H1 (cell line): ENCODE measurements around the gene LHFPL2. TPM values are rescaled to one million over a fixed set of nuclear protein-coding genes. Genes with fewer than 3 reads are reported as not detected.

ENCODE experiments used
- SRF ChIP-seq: IDR thresholded peaks from 2 replicates; pipeline ENCODE4 v1.6.1; 2011; ENCODE audit warnings: mild to moderate bottlenecking, low read depth, low read length, moderate library complexity
- polyA plus RNA-seq, 7 experiments: library from polyadenylated mRNA; depleted of rRNA in 3 of 7; stranded (reverse) in 5 of 7; unstranded in 2 of 7; fragments of >200 nt in 5 of 7; fragments of 200-250 nt in 2 of 7; gene quantifications; 1 replicate in 5 of 7; 2 replicates in 1 of 7; 4 replicates in 1 of 7; pipeline versions ENCODE4 v1.2.1 to v1.2.3, GENCODE V29; 2011 to 2013; ENCODE audit warnings: missing spikeins in 2 of 7, mixed read lengths in 2 of 7
- total RNA-seq: library from RNA; stranded (reverse); fragmentation: NEBNext Ultra II Directional; extraction: Animal tissue kit (Norgen Biotek cat#: 25700); gene quantifications from 2 replicates; pipeline ENCODE4 v1.2.1, GENCODE V29; 2021
- TF ChIP-seq, protein P1 (sequence below): IDR thresholded peaks from 2 replicates; pipeline ENCODE4 v1.6.1; 2011; ENCODE audit warnings: low read length, improper control_type of control experiment

The LHFPL2 gene
- total and polyA plus RNA-seq, 2 of the 8 experiments (the other 6 are each of a cell fraction or from before 2014, with no cell fraction given): 9.6 to 43.0 TPM

DNA sequence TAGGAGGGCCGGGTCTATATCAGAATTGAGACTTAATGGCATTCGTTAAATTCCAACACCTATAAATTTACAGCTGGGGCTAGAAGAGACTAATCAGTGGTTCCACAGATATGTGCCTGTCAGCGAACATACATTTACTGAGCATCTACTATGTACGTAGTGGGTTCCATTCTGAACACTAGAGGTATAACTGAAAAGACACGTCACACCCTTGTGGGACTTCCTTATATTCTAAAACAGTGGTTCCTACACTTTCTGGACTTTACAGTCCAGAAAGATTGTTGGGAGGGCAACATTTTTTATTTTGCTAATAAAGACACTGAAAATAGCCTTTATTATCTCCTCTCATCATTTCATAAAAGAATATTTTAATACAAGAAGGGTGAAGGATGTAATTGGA is 147.7 kb downstream of the LHFPL2 start (continued):
- TF ChIP-seq, protein P1, sequence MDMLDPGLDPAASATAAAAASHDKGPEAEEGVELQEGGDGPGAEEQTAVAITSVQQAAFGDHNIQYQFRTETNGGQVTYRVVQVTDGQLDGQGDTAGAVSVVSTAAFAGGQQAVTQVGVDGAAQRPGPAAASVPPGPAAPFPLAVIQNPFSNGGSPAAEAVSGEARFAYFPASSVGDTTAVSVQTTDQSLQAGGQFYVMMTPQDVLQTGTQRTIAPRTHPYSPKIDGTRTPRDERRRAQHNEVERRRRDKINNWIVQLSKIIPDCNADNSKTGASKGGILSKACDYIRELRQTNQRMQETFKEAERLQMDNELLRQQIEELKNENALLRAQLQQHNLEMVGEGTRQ: no peak
- TF ChIP-seq SRF: no peak
